Measurements from ENCODE around the gene SNED1.

DNA sequence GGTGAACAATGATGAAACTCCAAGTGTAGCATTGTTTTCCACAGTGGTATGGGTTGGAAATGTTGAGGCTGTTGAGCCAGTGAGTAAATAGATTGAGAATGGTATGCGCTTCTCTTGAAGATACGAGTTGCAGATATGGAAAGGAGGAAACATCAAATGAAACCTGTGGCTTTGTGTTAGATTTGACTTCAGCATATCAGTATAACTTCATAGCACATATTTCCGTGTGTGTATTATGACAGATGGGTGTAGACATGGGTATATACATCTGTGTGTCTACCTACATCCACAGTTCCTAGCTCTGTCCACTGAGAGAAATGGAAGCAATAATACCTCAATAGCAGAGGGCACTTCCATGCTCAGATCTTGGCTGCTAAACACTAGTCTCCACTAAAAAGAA lies 8.0 kb downstream of the SNED1 start:
- TF ChIP-seq, protein P1, sequence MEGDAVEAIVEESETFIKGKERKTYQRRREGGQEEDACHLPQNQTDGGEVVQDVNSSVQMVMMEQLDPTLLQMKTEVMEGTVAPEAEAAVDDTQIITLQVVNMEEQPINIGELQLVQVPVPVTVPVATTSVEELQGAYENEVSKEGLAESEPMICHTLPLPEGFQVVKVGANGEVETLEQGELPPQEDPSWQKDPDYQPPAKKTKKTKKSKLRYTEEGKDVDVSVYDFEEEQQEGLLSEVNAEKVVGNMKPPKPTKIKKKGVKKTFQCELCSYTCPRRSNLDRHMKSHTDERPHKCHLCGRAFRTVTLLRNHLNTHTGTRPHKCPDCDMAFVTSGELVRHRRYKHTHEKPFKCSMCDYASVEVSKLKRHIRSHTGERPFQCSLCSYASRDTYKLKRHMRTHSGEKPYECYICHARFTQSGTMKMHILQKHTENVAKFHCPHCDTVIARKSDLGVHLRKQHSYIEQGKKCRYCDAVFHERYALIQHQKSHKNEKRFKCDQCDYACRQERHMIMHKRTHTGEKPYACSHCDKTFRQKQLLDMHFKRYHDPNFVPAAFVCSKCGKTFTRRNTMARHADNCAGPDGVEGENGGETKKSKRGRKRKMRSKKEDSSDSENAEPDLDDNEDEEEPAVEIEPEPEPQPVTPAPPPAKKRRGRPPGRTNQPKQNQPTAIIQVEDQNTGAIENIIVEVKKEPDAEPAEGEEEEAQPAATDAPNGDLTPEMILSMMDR (conservative IDR thresholded peaks at IDR 0.05; ENCODE audit: low read length), result no peak
- TF ChIP-seq EZH2phosphoT487 (IDR thresholded peaks at IDR 0.05; ENCODE audit: borderline replicate concordance), result no peak

Measured in Loucy (cell line).